Hematopoietic multipotent progenitor cell treated with erythropoietin and hydrocortisone succinate and interleukin-3 and kit ligand, for 4 days (in vitro differentiated cells): ENCODE measurements around the gene QSOX2.

ENCODE experiments used
- DNase-seq: peaks from one replicate; pipeline ENCODE4 v3.0.0-alpha.2; 2015

Gene QSOX2

DNA sequence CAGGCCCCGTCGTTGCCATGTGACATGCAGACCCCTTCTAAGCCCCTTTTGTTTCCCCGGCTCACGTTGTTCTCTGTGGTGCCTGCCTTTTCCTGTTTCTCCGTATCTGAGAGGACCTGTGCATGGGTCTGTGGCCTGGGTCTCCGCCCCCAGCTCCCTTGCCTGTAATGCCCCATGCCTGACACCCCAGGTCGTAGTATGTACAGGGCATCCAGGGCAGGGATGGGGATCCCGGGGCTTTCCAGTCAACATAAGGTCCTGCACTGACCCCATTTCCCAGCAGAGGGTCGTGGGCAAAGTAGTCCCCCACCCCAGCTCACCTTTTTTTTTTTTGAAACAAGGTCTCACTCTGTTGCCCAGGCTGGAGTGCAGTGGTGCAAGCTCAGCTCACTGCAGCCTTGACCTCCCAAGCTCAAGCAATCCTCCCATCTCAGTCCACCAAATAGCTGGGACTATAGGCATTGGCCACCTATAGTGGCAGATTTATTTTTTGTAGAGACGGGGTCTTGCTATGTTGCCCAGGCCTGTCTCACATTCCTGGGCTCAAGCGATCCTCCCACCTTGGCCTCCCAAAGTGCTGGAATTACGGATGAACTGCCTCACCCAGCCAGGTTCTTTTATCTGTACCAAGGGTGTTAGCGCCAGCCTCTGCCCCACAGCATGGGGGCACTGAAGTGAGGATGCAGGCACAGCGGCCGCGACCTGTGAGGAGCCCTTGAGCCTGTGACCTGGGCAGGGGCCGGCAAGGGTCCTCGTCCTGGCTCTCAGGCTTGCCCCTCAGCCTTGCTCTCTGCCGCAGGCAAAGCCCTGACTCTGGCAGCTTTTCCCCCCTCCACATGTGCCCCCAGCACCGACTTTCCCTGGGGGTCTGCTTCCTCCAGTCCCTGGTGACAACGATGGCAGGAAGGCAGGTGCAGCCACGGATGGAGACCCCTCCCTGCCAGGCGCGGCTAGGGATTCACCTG is 19.1 kb upstream of the QSOX2 start:
- DNase-seq: no peak

- no peak for DNase-seq
Measured at GRCh38 chr9:136264031-136264430, 18.4 kb upstream of the QSOX2 start.

DNA sequence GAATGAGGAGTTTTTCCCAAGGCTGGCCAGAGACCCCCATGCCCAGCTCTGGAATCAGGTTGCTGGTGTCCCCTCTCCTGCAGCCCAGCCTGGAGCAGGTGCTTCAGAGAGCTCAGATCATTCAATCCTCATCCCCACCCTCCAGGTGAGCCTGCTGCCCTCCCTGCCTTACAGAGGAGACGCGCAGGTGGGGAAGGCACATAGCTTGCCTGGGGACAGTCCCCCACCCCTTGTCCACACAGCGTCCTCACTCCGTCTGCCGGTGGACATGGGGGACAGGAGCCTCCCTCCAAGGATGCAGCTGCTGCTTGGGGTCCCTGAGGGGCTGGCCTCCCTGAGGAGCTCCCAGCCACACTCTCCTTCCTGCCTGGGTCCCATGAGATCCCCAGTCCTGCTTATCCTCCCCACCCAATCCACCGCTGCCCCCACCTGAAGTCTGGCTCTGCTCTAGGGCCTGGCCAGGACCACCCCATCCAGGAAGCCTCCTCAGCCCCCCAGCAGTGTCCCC is 17.1 kb upstream of the QSOX2 start:
- DNase-seq: no peak

DNA sequence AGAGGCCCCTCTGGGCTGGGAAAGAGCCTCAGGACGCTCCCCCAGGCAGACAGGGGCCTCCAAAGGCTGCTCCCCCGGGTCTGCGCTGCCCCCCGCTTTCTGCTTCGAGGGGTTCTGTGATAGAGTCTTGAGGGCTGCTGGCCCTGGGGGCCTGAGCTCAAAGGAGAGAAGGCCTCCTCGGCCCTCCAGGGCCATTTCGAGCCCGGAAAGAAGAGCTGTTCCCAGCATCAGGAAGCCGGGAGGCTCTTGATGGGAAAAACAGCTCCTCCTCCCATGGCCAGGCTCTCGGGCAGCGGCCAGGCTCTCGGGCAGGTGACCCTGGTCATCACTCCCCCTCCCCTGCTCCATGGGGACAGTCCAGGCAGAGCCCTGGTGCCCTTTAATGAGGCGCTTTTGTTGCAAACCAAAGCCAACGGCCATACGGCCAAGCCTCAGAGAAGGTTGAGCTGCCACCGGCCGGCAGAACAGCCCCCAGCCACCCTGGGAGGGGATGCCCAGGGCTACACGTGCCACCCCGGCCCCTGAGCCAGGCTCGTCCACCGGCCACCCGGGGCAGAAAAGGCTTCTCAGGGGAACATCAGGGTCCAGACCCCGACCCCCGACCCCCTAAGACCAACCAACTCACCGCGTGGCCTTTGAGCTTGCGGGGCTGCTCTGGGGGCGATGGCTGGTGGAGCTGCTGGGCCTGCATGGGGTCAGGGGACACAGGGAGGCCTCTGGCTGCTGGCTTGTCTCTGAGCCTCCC is 16.2 kb upstream of the QSOX2 start:
- no peak for DNase-seq

- DNase-seq: no peak
Measured at GRCh38 chr9:136260936-136261472, 15.4 kb upstream of the QSOX2 start.

DNA sequence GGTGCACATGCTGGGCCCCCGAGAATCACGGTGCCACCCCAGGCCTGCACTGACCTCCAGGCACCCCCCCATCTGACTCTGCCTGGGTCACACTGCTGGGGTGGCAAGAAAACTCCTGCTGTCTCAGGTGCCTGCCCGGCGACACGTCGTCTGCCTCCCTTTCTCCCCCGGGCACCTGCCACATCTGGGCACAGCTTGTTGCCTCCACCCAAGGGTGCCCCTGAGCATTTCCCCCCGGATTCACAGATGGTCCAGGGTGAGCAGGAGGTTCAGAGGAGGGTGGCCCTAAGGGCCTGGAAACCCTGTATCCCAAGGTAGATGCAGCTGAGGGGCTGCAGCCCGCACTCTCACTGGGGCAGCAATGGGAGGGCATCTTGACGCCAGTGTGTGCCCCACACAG is 14.9 kb upstream of the QSOX2 start:
- no peak for DNase-seq

- DNase-seq: no peak
Measured at GRCh38 chr9:136259836-136260235, 14.2 kb upstream of the QSOX2 start.

DNA sequence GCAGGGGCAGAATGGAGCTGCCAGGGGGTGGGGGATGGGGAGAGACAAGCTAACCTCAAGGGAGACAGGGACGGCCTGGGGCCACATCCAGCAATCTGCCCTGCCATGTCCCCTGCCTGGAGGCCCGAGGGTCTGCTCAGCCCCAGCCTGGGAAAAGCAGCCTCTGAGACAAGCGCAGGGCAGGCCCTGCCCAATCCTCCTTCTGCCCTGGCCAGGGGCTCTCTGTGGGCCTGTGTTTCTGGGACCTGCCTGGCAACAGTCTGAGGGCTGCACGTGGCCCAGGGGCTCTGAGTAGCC is 13.9 kb upstream of the QSOX2 start:
- DNase-seq: no peak

DNA sequence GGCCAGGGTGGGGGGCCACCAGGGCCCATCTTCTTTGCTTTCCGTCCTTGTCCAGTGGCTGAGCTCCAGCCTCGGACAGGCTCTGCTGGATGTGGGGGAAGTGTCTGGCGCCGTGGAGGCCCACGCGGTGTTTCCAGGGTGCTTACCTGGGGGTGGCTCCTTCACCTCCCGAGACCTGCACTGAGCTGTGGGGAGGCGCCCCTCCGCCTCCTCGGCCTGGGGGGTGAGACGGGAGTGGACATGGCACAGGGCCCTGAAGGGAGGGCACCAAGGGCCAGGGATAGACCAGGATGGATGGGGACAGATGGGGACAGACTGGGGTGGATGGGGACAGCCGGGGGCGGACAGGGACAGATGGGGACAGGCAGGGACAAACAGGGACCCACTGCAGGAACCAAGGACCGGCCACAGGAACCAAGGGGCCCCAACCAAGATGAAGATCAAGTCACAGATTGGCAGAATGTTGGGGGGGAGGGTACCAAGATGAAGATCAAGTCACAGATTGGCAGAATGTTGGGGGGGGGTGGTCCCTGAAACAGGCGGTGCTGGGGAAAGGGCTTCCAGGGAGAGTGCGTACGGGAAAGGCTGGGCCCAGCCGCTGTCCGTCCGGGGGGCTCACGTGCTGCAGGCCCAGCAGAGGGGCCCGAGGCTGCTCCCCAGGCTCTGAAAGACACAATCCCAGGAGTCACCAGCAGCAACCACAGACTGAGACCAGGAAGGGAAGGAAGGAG is 13.3 kb upstream of the QSOX2 start:
- no peak for DNase-seq

DNA sequence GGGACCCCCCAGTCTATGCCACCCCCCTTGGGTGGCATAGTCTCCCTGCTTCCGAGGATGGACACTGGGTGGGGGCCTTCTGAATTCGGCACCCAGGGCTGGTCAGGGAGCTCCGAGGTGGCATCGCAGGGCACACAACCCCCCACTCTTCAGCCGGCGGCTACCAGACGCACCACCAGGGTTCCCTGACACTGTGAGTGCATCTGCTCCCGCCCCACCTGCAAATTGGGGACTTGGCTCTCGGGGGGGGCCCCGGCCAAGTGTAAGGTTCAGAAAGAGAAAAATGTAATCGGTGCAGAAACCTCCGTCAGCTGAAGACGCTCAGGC is 12.7 kb upstream of the QSOX2 start:
- DNase-seq: no peak

GRCh38 chr9:136257381-136258298 is 12.0 kb upstream of the QSOX2 start:
- DNase-seq: no peak

- DNase-seq: peak; percentile 47
Measured at GRCh38 chr9:136255896-136256890, 10.6 kb upstream of the QSOX2 start.

DNA sequence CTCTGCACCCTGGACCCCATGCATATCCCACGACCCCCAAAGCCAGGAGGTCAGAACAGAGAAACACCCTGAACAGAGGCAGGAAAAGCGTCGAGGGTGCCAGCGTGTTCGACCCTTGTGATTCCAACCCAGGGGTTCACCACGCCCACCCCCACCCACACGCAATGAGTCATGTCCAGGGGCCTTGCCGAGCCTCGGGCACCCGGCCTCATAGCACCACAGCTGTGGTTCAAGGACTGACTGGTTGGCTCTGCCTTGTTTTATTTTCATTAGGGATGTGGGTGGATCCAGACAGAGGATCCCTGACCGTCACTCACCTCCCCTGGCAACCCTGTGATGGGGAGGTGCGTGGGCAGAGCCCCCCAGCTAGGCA is 9.5 kb upstream of the QSOX2 start:
- DNase-seq: no peak

GRCh38 chr9:136254381-136255165 is 9.0 kb upstream of the QSOX2 start:
- no peak for DNase-seq

DNA sequence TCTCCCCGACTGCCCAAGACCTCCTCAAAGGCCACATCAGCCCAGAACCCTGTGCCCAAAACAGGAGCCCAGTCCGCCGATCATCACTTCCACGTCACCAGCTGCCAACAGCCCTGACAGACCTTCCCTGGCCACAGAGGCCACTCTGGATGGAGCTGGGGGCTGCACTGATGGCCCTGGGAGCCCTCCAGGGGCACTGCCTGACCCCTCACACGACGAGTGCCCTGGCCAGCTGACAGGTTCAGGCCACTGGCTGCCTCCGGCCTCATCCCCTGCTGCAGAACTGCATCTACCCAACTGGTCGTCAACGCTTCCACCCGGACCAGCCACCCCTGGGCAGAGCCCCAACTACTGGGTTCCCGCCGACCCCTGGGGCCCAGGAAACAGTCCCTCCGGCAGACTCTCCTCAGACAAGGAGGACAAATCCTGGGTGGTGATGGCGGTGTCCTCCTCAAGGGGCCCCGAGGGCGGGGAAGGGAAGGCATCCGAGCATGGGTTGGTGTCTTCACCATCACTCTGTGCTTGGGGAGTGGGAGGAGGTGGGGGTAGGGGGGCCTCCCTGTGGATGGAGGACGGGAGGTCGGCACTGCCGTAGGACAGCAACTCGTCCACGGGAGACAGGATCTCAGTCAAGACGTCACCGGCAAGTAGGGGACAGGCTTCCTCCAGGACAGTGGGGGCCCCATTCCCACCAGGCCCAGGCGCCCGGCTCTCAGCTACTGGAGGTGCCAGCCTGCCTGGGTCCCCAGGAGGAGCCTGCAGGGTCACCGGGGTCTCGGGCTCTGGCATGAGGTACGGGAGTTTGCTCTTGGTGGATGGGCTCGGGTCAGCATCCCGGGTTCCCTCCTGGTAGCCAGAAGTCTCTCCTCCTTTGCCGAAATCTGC is 7.9 kb upstream of the QSOX2 start:
- DNase-seq: no peak

DNA sequence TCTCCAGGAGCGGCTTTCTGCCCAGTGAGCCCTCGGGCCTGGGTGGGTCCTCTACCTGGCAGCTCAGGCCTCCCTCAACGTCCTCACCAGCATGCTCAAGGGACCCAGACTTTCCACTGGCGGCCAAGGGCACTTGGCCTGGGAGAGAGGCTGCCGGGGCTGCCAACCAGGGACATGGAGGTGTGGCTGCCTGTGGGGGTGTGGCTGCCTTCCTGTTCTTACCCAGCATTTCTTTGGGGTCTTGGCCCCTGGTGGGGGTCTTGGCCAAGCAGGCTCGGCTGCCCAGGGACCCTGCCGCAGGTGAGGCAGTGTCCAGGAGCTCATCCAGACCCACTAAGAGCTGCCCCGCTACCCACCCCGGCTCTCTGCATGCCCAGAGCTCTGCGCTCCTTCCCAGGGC is 7.2 kb upstream of the QSOX2 start:
- no peak for DNase-seq

DNA sequence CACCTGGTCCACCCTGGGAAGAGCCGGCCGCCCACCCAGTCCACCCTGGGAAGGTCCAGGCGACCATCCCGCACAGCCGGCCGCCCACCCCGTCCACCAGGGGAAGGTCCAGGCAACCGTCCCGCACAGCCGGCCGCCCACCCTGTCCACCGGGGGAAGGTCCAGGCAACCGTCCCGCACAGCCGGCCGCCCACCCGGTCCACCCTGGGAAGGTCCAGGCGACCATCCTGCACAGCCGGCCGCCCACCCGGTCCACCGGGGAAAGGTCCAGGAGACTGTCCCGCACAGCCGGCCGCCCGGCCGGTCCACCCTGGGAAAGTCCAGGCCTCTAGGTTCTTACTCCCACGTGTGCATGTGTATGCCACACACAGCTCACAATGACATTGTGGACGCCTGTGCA is 6.7 kb upstream of the QSOX2 start:
- DNase-seq: no peak

DNA sequence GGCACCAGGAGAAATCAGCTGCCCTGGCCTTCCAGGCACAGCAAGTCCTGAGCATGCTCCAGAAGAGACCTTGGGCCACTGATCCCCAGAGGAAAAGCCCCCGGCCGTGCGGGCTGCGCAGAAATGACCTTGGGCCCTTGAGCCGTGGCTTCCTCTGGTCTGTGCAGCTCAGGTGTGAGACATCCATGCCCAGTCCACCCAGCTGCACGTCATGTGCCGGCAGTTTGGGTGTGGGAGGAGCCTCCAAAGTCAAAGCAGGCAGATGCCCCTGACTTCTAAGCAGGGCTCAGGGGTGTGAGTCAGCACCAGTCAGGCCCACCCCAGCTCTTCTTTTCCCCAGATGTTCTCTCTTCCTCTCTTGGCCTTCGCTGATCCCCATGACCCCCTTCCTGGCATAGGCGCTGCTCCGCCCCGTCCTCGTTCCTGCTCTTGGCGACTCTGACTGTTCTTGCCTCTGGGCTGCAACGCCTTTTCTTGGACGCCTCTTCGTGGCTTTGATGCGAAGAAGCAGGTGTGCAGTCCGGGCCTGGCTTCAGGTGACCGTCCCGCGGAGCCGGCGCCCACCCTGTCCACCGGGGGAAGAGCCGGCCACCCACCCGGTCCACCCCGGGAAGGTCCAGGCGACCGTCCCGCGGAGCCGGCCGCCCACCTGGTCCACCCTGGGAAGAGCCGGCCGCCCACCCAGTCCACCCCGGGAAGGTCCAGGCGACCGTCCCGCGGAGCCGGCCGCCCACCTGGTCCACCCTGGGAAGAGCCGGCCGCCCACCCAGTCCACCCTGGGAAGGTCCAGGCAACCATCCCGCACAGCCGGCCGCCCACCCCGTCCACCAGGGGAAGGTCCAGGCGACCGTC is 5.9 kb upstream of the QSOX2 start:
- DNase-seq: no peak
